HG03575 (cell line): ENCODE data around the gene SIGLEC9.

Source experiments
- ATAC-seq: cut with Tn5 transposase; IDR thresholded peaks from one replicate; pipeline ENCODE4 v1.9.1; 2021; ENCODE audit not compliant: unreplicated experiment, insufficient number of reproducible peaks, low FRiP score; ENCODE audit errors: extremely low read depth

The SIGLEC9 gene

GRCh38 chr19:51119611-51120010, 5.1 kb upstream of the SIGLEC9 start:
- ATAC-seq: no peak

DNA sequence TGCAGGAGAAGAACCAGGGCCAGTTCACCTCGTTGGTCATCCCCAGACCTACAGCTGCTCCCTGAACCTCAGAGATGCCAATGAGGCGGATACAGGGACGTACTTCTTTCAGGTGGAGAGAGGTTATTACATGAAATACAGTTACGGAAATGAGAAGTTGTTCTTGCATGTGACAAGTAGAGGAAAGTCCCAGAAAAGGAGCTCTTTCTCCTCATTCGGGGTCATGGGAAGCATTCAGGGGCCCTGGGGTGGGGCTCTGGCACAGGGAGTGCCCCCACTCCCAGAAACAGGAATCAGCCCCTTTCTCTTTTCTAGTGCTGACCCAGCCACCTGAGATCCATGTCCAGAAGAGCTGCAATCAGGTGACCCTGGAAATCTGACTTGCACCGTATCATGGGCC, 4.5 kb upstream of the SIGLEC9 start:
- no peak for ATAC-seq

DNA sequence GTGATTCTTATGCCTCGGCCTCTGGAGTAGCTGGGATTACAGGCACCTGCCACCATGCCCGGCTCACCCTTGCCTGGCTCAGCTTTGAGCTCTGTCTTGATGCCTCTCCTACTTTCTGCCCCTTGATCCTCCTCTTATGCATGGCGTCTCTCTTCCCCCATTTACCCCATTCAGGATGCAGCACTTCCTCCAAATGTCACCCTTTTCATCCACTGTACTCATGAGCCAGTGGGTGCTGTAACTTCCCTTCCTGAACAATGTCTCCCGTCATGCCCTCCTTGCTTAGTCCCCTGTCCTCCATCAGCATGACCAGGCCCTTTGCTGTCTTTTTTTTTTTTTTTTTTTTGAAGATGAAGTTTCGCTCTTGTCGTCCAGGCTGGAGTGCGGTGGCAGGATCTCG, 3.4 kb upstream of the SIGLEC9 start:
- no peak for ATAC-seq

- ATAC-seq: no peak
Measured at GRCh38 chr19:51122112-51122981, 2.4 kb upstream of the SIGLEC9 start.

GRCh38 chr19:51123381-51123800, 1.3 kb upstream of the SIGLEC9 start:
- ATAC-seq: no peak

- ATAC-seq: no peak
Measured at GRCh38 chr19:51123802-51124201, 904 bp upstream of the SIGLEC9 start.

DNA sequence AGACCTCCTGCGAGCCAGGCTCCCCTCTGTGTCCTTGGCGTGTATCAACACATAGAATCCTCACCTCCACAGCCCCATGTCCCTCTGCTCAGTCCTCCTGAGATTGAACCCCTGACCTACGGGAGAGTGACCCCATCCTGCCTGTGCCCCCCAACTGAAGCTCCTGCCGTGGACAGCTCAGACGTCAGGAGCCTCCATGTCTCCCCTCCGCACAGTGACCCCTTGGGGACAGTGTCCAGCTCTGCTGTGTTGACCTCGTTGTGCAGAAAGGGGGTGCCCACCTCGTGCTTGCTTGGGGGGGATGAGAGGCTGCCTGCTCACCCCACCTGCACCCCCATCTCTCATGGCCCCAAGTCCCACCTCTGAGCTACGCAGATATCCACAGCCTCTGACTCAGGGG, 490 bp upstream of the SIGLEC9 start:
- ATAC-seq: no peak

DNA sequence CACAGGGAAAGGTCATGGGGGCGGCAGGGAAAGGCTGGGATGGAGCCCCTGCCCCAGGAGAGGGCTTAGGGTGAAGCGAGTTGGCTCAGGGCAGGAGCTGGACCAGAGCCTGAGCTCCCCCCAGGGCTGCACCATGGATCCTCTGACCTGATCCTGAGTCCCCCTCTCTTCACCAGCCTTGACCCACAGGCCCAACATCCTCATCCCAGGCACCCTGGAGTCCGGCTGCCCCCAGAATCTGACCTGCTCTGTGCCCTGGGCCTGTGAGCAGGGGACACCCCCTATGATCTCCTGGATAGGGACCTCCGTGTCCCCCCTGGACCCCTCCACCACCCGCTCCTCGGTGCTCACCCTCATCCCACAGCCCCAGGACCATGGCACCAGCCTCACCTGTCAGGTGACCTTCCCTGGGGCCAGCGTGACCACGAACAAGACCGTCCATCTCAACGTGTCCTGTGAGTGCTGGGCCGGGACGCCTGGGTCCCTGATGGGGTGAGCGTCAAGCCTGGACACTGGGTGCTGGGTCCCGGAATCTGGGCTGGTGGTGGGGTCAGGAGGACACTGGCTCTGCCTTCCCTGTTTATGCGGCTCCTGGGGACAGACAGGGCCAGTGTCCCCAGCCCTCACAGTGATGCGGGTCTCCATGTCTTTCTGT, 842 bp downstream of the SIGLEC9 start:
- ATAC-seq: no peak

- no peak for ATAC-seq
Measured at GRCh38 chr19:51127032-51127431, 2.3 kb downstream of the SIGLEC9 start.

DNA sequence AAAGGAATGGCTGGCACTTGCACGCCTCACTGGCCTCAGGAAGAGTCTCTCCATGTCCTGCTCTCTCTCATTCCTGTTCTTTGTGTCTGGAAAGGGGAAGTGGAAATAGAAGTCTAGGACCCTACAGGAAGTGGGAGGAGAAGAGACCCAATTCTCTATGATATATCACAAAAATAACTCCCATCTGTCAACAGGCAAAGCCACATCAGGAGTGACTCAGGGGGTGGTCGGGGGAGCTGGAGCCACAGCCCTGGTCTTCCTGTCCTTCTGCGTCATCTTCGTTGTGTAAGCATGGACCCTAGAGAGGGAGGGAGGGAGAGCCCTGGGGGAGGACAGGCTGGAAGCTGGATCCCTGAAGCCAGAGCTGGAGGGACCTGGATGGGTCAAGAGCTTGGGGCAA, 3.0 kb downstream of the SIGLEC9 start:
- no peak for ATAC-seq

- no peak for ATAC-seq
Measured at GRCh38 chr19:51128227-51128626, 3.5 kb downstream of the SIGLEC9 start.

GRCh38 chr19:51129716-51130115, 5.0 kb downstream of the SIGLEC9 start:
- no peak for ATAC-seq

GRCh38 chr19:51131780-51132680, 7.3 kb downstream of the SIGLEC9 start:
- no peak for ATAC-seq

- ATAC-seq: no peak
Measured at GRCh38 chr19:51135004-51135403, 10.3 kb downstream of the SIGLEC9 start.

DNA sequence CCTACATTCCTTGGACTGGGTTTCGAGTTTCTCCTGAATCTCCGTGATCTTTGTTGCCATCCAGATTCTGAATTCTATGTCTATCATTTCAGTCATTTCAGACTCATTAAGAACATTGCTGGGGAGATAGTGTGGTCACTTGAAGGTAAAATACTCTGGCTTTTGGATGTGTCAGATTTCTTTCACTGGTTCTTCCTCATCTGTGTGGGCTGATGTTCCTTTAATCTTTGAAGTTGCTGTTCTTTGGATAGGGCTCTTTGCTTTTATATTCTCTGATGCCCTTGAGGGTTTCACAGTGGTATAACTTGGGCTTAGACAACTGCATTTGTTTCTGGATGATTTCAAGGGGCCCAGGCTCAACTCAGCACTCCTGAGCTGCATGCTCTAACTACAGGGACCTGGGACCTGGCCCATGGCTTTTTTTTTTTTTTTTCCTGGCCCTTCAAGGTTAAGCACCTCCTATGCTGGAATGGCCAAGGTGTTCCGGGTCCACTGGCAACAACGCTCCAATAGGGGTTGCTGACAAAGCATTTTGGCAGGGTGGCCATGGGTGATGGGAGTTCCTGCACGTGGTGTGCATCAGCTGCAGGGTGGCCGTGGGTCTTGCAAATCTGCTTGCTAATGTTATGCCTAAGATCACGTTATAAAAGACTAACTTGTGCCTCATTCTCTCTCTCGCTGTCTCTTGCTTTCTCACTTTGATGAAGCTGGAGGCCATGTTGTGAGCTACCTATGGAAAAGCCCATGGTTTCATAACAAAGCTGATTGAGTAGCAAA, 11.5 kb downstream of the SIGLEC9 start:
- ATAC-seq: no peak

DNA sequence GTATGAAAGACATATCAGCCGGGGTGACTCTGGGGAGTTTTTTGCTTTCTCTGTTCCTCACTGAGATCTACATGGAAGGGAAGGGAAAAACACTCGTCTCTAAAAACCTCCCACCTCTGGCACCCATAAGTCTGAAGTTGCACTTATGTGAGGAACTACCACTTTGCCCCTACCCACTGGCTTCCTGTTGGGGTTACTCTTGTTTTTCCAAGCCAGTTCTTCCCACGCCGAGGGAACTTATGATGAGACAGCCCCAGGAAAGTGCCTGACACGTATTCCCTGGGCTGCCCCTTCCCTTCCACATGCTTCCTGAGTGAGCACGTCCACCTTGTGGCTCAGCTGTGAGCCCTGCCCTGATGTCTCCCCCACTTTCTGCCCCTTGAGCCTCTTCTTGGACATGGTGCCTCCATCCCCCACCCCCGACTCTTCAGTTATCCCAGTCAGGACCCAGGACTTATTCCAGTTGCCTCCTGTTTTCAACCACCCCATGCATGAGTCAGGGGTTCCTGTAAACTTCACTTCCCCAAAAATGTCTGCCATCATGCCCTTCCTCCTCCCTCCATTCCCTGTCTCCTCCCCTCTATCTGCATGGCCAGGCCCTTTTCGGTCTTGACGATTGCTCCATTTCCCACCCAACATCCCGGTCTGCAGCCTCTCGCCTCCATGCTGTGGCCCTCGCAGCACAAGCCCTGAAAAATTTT, 12.3 kb downstream of the SIGLEC9 start:
- no peak for ATAC-seq

- ATAC-seq: no peak
Measured at GRCh38 chr19:51137792-51138425, 13.2 kb downstream of the SIGLEC9 start.

DNA sequence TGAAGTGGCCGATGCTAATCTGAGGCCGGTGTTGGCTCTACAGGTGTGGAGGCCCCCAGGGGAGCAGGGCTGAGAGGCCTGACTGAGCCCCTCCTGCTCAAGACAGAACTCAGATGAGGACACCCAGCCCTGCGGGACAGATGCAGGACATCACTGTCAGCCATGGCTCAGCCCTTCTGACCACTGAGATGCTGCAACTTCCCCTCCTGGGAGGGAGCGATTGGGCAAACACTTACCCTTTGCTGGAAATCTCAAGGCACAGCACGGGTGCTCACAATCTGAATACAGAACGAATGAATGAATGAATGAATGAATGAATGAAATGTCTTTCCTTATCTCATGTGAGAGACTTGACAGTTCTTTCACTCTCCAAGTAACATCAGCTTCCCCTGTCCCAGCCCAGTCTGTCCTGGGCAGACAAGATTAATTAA, 13.9 kb downstream of the SIGLEC9 start:
- no peak for ATAC-seq
